Endothelial cell (in vitro differentiated cells): ENCODE results near the gene MTX3. TPM values are rescaled to one million over a fixed set of nuclear protein-coding genes. Genes with fewer than 3 reads are reported as not detected.

Experiments
- DNase-seq: peaks from one replicate; pipeline ENCODE4 v3.0.0; 2021; ENCODE audit warnings: low spot score
- H3K27ac Mint-ChIP-seq: one replicate; pipeline ENCODE4 v1.8.0; 2021; ENCODE audit warnings: mixed read lengths, inconsistent platforms; ENCODE audit not compliant: unreplicated experiment
- H3K27me3 Mint-ChIP-seq: one replicate; pipeline ENCODE4 v1.8.0; 2021; ENCODE audit warnings: mild to moderate bottlenecking, moderate library complexity, mixed read lengths, inconsistent platforms; ENCODE audit not compliant: unreplicated experiment
- H3K36me3 Mint-ChIP-seq: one replicate; pipeline ENCODE4 v1.8.0; 2021; ENCODE audit warnings: mild to moderate bottlenecking, low read depth, mixed read lengths, inconsistent platforms; ENCODE audit not compliant: unreplicated experiment
- H3K4me1 Mint-ChIP-seq: one replicate; pipeline ENCODE4 v1.8.0; 2021; ENCODE audit warnings: mild to moderate bottlenecking, mixed read lengths, inconsistent platforms; ENCODE audit not compliant: unreplicated experiment
- H3K4me3 Mint-ChIP-seq: one replicate; pipeline ENCODE4 v1.8.0; 2021; ENCODE audit warnings: mild to moderate bottlenecking, mixed read lengths, inconsistent platforms; ENCODE audit not compliant: unreplicated experiment
- H3K9me3 Mint-ChIP-seq: one replicate; pipeline ENCODE4 v1.8.0; 2021; ENCODE audit warnings: mixed read lengths, inconsistent platforms; ENCODE audit not compliant: unreplicated experiment
- CTCF ChIP-seq: fragments of 200-600 bp; sonication (generic); IDR thresholded peaks from one replicate; pipeline ENCODE4 v1.5.0; 2021; ENCODE audit warnings: antibody characterized with exemption; ENCODE audit not compliant: unreplicated experiment
- total RNA-seq: library from RNA; stranded (reverse); fragmentation: NEBNext Ultra II Directional; extraction: Animal tissue kit (Norgen Biotek cat#: 25700); gene quantifications from one replicate; pipeline ENCODE4 v1.2.1, GENCODE V29; 2021; ENCODE audit not compliant: unreplicated experiment

Gene MTX3
- total RNA-seq, 1 donor from 2014 or later = 13.1 TPM

DNA sequence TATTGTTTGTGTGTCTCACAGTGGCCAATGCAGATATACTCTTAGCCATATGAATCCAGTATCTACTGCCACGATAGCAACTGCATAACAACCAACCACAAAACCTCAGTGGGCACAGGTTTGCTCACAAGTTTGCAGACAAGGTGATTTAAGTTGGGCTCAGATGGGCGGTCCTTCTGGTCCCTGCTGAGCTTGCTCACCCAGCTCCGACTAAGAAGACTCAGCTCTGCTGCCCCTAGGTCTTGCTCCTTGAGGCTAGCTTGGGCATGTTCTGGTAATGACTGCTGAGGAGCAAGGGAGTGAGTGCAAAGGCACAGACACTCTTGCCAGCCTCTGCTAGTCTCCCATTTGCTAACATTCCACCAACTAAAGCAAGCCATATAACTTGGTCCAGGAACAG is 52.6 kb downstream of the MTX3 start:
- Mint-ChIP-seq H3K36me3 (no peaks in the 10 kb centered on the region), H3K4me3 (no peak overlapping the region), H3K9me3 (peaks cover 3% of the 10 kb centered on the region), H3K27me3 (no peaks in the 10 kb centered on the region), H3K27ac (no peak overlapping the region), H3K4me1 (no peaks in the 10 kb centered on the region)
- no peak for DNase-seq
- TF ChIP-seq CTCF = no peak

GRCh38 chr5:79936646-79937216 is 54.3 kb downstream of the MTX3 start:
- H3K9me3 Mint-ChIP-seq = peaks cover 3% of the 10 kb centered on the region
- H3K27ac Mint-ChIP-seq = no peak overlapping the region
- H3K36me3 Mint-ChIP-seq = no peaks in the 10 kb centered on the region
- H3K27me3 Mint-ChIP-seq = no peaks in the 10 kb centered on the region
- DNase-seq = no peak
- no peak overlapping the region for H3K4me3 Mint-ChIP-seq
- no peaks in the 10 kb centered on the region for H3K4me1 Mint-ChIP-seq
- no peak for TF ChIP-seq CTCF

DNA sequence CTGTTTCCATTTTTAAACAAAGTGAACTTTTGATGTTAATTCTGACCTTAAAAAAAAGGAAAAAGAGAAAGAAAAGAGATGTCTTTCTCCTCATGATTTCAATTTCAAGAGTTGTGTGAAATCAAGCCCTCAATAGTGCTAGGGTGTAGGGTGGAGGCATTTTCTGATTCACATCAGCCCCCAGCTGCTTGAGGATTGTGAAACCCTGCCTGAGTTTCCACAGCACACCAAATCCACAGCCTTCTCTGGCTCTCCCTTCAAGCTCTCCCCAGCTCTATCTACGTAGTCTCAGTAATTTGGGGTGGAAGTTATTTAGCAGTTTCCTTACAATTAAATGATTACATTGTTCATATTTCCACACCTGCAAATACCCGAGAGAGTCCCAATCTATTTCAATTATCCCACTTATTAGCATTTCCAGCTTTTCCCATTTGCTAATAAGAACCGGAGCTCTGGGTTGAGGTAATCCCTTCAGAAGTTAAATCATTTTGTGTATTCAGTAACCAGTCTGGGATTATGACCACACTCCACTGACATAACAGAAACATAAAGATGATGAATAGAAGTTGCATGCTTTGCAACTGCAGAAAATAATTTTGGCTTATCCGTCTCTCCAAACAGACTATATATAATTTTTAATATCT is 54.9 kb downstream of the MTX3 start:
- Mint-ChIP-seq H3K27me3 (no peaks in the 10 kb centered on the region), H3K4me3 (no peak overlapping the region), H3K9me3 (peaks cover 3% of the 10 kb centered on the region), H3K27ac (no peak overlapping the region), H3K36me3 (no peaks in the 10 kb centered on the region), H3K4me1 (no peaks in the 10 kb centered on the region)
- DNase-seq = no peak
- no peak for TF ChIP-seq CTCF

DNA sequence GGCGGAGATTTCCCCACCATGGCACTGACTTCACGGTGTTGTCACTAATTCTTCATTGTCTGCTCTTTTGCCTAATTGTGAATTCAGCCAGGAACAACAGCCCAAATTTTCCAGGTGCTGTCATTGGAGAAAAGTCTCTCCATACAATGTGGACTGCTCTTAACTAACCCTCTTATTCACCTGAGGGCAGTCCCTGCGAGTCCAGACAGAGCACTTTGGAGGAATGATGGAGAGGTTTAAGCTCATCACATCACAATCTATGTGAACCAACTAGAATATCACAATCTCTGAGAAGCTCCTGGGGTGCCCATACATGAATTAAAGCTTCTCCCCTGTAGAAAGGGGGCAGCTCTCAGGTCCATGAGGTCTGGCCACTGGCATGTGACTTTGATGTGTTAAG is 56.4 kb downstream of the MTX3 start:
- no peaks in the 10 kb centered on the region for H3K36me3 Mint-ChIP-seq
- H3K27ac Mint-ChIP-seq = no peak overlapping the region
- no peak overlapping the region for H3K4me3 Mint-ChIP-seq
- no peaks in the 10 kb centered on the region for H3K9me3 Mint-ChIP-seq
- no peak for TF ChIP-seq CTCF
- no peak for DNase-seq
- H3K4me1 Mint-ChIP-seq = no peaks in the 10 kb centered on the region
- no peaks in the 10 kb centered on the region for H3K27me3 Mint-ChIP-seq
